Upper lobe of left lung (tissue), 6 donors: ENCODE measurements around the gene COLEC11. TPM values are rescaled to one million over a fixed set of nuclear protein-coding genes. Genes with fewer than 3 reads are reported as not detected.

Experiments
- ATAC-seq, 2 donors: fragments of 200-7000 bp; cut with Tn5 transposase; one replicate each; pipeline ENCODE4 v1.9.1; 2022; ENCODE audit warnings: mild to moderate bottlenecking in 2 of 2, moderate library complexity in 2 of 2; ENCODE audit not compliant: low FRiP score in 2 of 2
- DNase-seq, 2 donors: peaks; one replicate each; pipeline ENCODE4 v3.0.0-alpha.2; 2019 to 2020
- H3K27ac ChIP-seq, 4 donors: fragments of 200-600 bp; sonication (generic); one replicate each; pipeline ENCODE4 v1.5.1; 2016 to 2019
- H3K27me3 ChIP-seq, 4 donors: fragments of 200-600 bp; sonication (generic); one replicate each; pipeline ENCODE4 v1.5.1; 2017 to 2019
- H3K36me3 ChIP-seq, 4 donors: fragments of 200-600 bp; sonication (generic); one replicate each; pipeline ENCODE4 v1.5.1; 2016 to 2019
- H3K4me1 ChIP-seq, 4 donors: fragments of 200-600 bp; sonication (generic); one replicate each; pipeline ENCODE4 v1.5.1; 2018 to 2019
- H3K4me3 ChIP-seq, 4 donors: fragments of 200-600 bp; sonication (generic); one replicate each; pipeline ENCODE4 v1.5.1; 2017 to 2019; ENCODE audit warnings: mild to moderate bottlenecking in 2 of 4, moderate library complexity in 1 of 4
- H3K9me3 ChIP-seq, 4 donors: fragments of 200-600 bp; sonication (generic); one replicate each; pipeline ENCODE4 v1.5.1; 2018 to 2019
- CTCF ChIP-seq, 6 experiments: fragments of 450-650 bp in 4 of 6; fragments of 200-600 bp in 2 of 6; sonication (generic) in 2 of 6; IDR thresholded peaks; one replicate each; pipeline ENCODE4 v1.5.1; 2016 to 2019; ENCODE audit warnings: antibody characterized with exemption in 6 of 6
- EP300 ChIP-seq, 4 donors: sonication (generic); formaldehyde crosslinking; IDR thresholded peaks; one replicate each; pipeline ENCODE4 v1.5.1; 2017; ENCODE audit warnings: antibody characterized with exemption in 4 of 4, control low read depth in 2 of 4
- POLR2A ChIP-seq, 4 donors: fragments of 450-650 bp; IDR thresholded peaks; one replicate each; pipeline ENCODE4 v1.5.1; 2016 to 2017; ENCODE audit warnings: antibody characterized with exemption in 4 of 4, mild to moderate bottlenecking in 2 of 4
- POLR2AphosphoS5 ChIP-seq, 2 donors: sonication (generic); formaldehyde crosslinking; IDR thresholded peaks; one replicate each; pipeline ENCODE4 v1.5.1; 2017; ENCODE audit warnings: antibody characterized with exemption in 2 of 2
- WGBS, 2 donors: methylation state at CpG; one replicate each; pipeline ENCODE4 v1.1.5; 2017 to 2018; 5-methylcytosine and 5-hydroxymethylcytosine counted together
- total RNA-seq, 6 donors: library from RNA; depleted of rRNA in 4 of 6; stranded (reverse); fragments of >200 nt in 4 of 6; gene quantifications; one replicate each; pipeline versions ENCODE4 v1.1.0 to v1.2.1, GENCODE V29; 2016 to 2021
- donor health status: DM: no; HTN: no; CAD: no; lungs with moderate emphysema.
- donor health status: DM: no; HTN: yes; CAD: no; lungs with severe emphysema.

The COLEC11 gene
- total RNA-seq, 6 donors from 2014 or later: 0.79 to 2.3 (median 1.3) TPM; not detected in 1

- Histone ChIP-seq H3K9me3 (no peaks in the 10 kb centered on the region), H3K36me3 (no peaks in the 10 kb centered on the region), H3K4me1 (no peaks in the 10 kb centered on the region), H3K27me3 (no peaks in the 10 kb centered on the region), H3K4me3 (no peak overlapping the region), H3K27ac (no peak overlapping the region)
- no peak for DNase-seq
- TF ChIP-seq POLR2AphosphoS5 (IDR thresholded peaks at IDR 0.05) (no peak), EP300 (IDR thresholded peaks at IDR 0.05) (no peak), POLR2A (IDR thresholded peaks at IDR 0.05) (no peak), CTCF (IDR thresholded peaks at IDR 0.05) (no peak)
- no peak for ATAC-seq
- WGBS, 2 donors: 84 to 88% methylated on average over 6 to 9 of the region's 9 CpGs
Measured at GRCh38 chr2:3677436-3677835, 82.5 kb downstream of the COLEC11 start.

- no peak overlapping the region for H3K4me3 ChIP-seq
- WGBS, 2 donors: 70 to 80% methylated on average over 8 to 9 of the region's 9 CpGs
- H3K27ac ChIP-seq: no peak overlapping the region
- DNase-seq: no peak
- no peaks in the 10 kb centered on the region for H3K9me3 ChIP-seq
- no peaks in the 10 kb centered on the region for H3K4me1 ChIP-seq
- TF ChIP-seq POLR2AphosphoS5 (IDR thresholded peaks at IDR 0.05) (no peak), POLR2A (IDR thresholded peaks at IDR 0.05) (no peak)
- no peaks in the 10 kb centered on the region for H3K27me3 ChIP-seq
- H3K36me3 ChIP-seq: no peaks in the 10 kb centered on the region
- no peak for ATAC-seq
Measured at GRCh38 chr2:3678212-3678611, 83.3 kb downstream of the COLEC11 start.

GRCh38 chr2:3679180-3679579 is 84.3 kb downstream of the COLEC11 start:
- H3K36me3 ChIP-seq: no peaks in the 10 kb centered on the region
- TF ChIP-seq CTCF (IDR thresholded peaks at IDR 0.05) (no peak), EP300 (IDR thresholded peaks at IDR 0.05) (no peak), POLR2A (IDR thresholded peaks at IDR 0.05) (no peak), POLR2AphosphoS5 (IDR thresholded peaks at IDR 0.05) (no peak)
- H3K4me1 ChIP-seq: peaks cover 0 to 3% (median 0%) of the 10 kb centered on the region in 4 donors
- H3K4me3 ChIP-seq: no peak overlapping the region
- DNase-seq: no peak
- 82 to 88% methylated on average over 2 of the region's 2 CpGs for WGBS, 2 donors
- no peak for ATAC-seq
- no peak overlapping the region for H3K27ac ChIP-seq
- no peaks in the 10 kb centered on the region for H3K27me3 ChIP-seq
- no peaks in the 10 kb centered on the region for H3K9me3 ChIP-seq

- 88 to 89% methylated on average over 21 to 23 of the region's 23 CpGs for WGBS, 2 donors
- TF ChIP-seq CTCF (IDR thresholded peaks at IDR 0.05) (no peak), POLR2A (IDR thresholded peaks at IDR 0.05) (no peak), EP300 (IDR thresholded peaks at IDR 0.05) (no peak), POLR2AphosphoS5 (IDR thresholded peaks at IDR 0.05) (no peak)
Measured at GRCh38 chr2:3679616-3680393, 84.9 kb downstream of the COLEC11 start.

GRCh38 chr2:3680548-3681345 is 85.8 kb downstream of the COLEC11 start:
- no peak overlapping the region for H3K27ac ChIP-seq
- no peak for DNase-seq
- no peak for ATAC-seq
- H3K4me3 ChIP-seq: no peak overlapping the region
- H3K27me3 ChIP-seq: no peaks in the 10 kb centered on the region
- 91 to 92% methylated on average over 18 of the region's 18 CpGs for WGBS, 2 donors
- peaks cover 0 to 3% (median 0%) of the 10 kb centered on the region in 4 donors for H3K4me1 ChIP-seq
- TF ChIP-seq POLR2AphosphoS5 (IDR thresholded peaks at IDR 0.05) (no peak), POLR2A (IDR thresholded peaks at IDR 0.05) (no peak), CTCF (IDR thresholded peaks at IDR 0.05) (no peak), EP300 (IDR thresholded peaks at IDR 0.05) (no peak)
- H3K36me3 ChIP-seq: no peaks in the 10 kb centered on the region
- H3K9me3 ChIP-seq: no peaks in the 10 kb centered on the region

More at GRCh38 chr2:3679616-3680393, 84.9 kb downstream of the COLEC11 start:
- DNase-seq: no peak
- H3K9me3 ChIP-seq: no peaks in the 10 kb centered on the region
- no peak overlapping the region for H3K4me3 ChIP-seq
- H3K36me3 ChIP-seq: no peaks in the 10 kb centered on the region
- peaks cover 0 to 3% (median 0%) of the 10 kb centered on the region in 4 donors for H3K4me1 ChIP-seq
- H3K27me3 ChIP-seq: no peaks in the 10 kb centered on the region
- ATAC-seq: no peak
- H3K27ac ChIP-seq: no peak overlapping the region
